GM12878 (cell line): ENCODE measurements around the gene SDF4. TPM values are rescaled to one million over a fixed set of nuclear protein-coding genes. Genes with fewer than 3 reads are reported as not detected.
"Not testable (repeated sequence)": the region's sequence is repeated elsewhere in the genome, so short reads cannot be mapped to it uniquely, and the experiment has no call there.

ENCODE experiments used
- ATAC-seq: fragments of 200-7000 bp; cut with Tn5 transposase; 3 replicates; pipeline ENCODE4 v1.9.1; 2020; ENCODE audit warnings: mild to moderate bottlenecking, moderate library complexity
- BruUV-seq: library from RNA; stranded (reverse); fragments of 400-500 nt; replicated peaks from 2 replicates; lab custom pipeline; 2021; lab: Mats Ljungman, UMichigan
- CTCF ChIA-PET: fragments of 300-600 bp; sonication (Branson Sonifier 250); formaldehyde crosslinking; extraction: SDS; loops from one replicate; lab custom pipeline; 2021; ENCODE audit warnings: inconsistent platforms; lab: Yijun Ruan, JAX
- POLR2A ChIA-PET: fragments of 350-600 bp; formaldehyde crosslinking; extraction: SDS; loops from one replicate; lab custom pipeline; 2021; ENCODE audit warnings: inconsistent platforms; lab: Charles Lee
- RAD21 ChIA-PET: fragments of 300-600 bp; sonication (Branson Sonifier 250); formaldehyde crosslinking; loops from one replicate; lab custom pipeline; 2023; ENCODE audit warnings: antibody characterized with exemption; ENCODE audit not compliant: unreplicated experiment; lab: Charles Lee
- SMC1A ChIA-PET: fragments of 300-600 bp; sonication (Branson Sonifier 250); formaldehyde crosslinking; loops from one replicate; lab custom pipeline; 2023; ENCODE audit not compliant: unreplicated experiment, uncharacterized antibody; lab: Charles Lee
- DNase-seq: peaks from one replicate; pipeline ENCODE4 v3.0.0-alpha.2; 2011; ENCODE audit warnings: low read depth, low spot score
- FAIRE-seq: peaks from 3 replicates; lab custom pipeline; 2011; peaks lifted over from hg19 to GRCh38; lab: Jason Lieb, UNC
- H2AFZ ChIP-seq: 2 replicates; pipeline ENCODE4 v1.6.0; 2011; ENCODE audit warnings: low read depth, low read length, control low read depth; ENCODE audit not compliant: control insufficient read depth
- H3K27ac ChIP-seq: 2 replicates; pipeline ENCODE4 v1.5.1; 2011; ENCODE audit warnings: control low read depth; ENCODE audit not compliant: control insufficient read depth, insufficient read depth
- H3K27me3 ChIP-seq, 2 experiments: replicated peaks in 1 of 2; 2 replicates each; pipeline versions ENCODE4 v1.6.0 to v1.6.1; 2011; ENCODE audit warnings: low read length in 1 of 2; ENCODE audit not compliant: control insufficient read depth in 2 of 2, insufficient read depth in 2 of 2
- H3K36me3 ChIP-seq, 2 experiments: 2 replicates each; pipeline ENCODE4 v1.5.1; 2011; ENCODE audit warnings: low read length in 1 of 2; ENCODE audit not compliant: control insufficient read depth in 2 of 2, insufficient read depth in 2 of 2
- H3K4me1 ChIP-seq: 2 replicates; pipeline ENCODE4 v1.6.1; 2011; ENCODE audit warnings: mild to moderate bottlenecking, low read length, moderate library complexity, mixed read lengths; ENCODE audit not compliant: control insufficient read depth, insufficient read depth
- H3K4me2 ChIP-seq: 2 replicates; pipeline ENCODE4 v1.6.0; 2011; ENCODE audit warnings: control low read depth; ENCODE audit not compliant: control insufficient read depth, insufficient read depth
- H3K4me3 ChIP-seq: fragments of 200-600 bp; sonication (generic); 2 replicates; pipeline ENCODE4 v1.5.1; 2016
- H3K79me2 ChIP-seq: 2 replicates; pipeline ENCODE4 v1.6.0; 2011; ENCODE audit warnings: low read length; ENCODE audit not compliant: control insufficient read depth, insufficient read depth
- H3K9ac ChIP-seq: 2 replicates; pipeline ENCODE4 v1.8.0; 2011; ENCODE audit warnings: low read length, control low read depth, mixed read lengths; ENCODE audit not compliant: control insufficient read depth, insufficient read depth
- H3K9me3 ChIP-seq: replicated peaks from 3 replicates; pipeline ENCODE4 v1.5.1; 2011; ENCODE audit warnings: mild to moderate bottlenecking, low read length; ENCODE audit not compliant: control insufficient read depth, insufficient read depth
- H4K20me1 ChIP-seq: 2 replicates; pipeline ENCODE4 v1.6.0; 2011; ENCODE audit not compliant: control insufficient read depth, insufficient read depth
- NFIC ChIP-seq: IDR thresholded peaks from 2 replicates; pipeline ENCODE4 v1.6.1; 2012; ENCODE audit warnings: low read depth, mild to moderate bottlenecking, inconsistent platforms, low read length, moderate library complexity
- POLR2AphosphoS5 ChIP-seq: IDR thresholded peaks from 2 replicates; pipeline ENCODE4 v1.6.1; 2011; ENCODE audit warnings: mild to moderate bottlenecking, low read length, inconsistent platforms
- ZSCAN29 ChIP-seq: fragments of 450-650 bp; IDR thresholded peaks from 2 replicates; pipeline ENCODE4 v1.6.1; 2017; ENCODE audit warnings: mild to moderate bottlenecking, moderate library complexity
- WGBS: methylation state at CpG from one replicate; pipeline ENCODE4 v1.1.6; 2016; ENCODE audit warnings: low lambda C conversion rate; ENCODE audit not compliant: insufficient replicate concordance, insufficient coverage; ENCODE audit errors: missing lambda C conversion rate; 5-methylcytosine and 5-hydroxymethylcytosine counted together
- in situ Hi-C: fragments of 300-500 bp; cut with MboI; formaldehyde crosslinking; loops from 9 replicates; pipeline ENCODE4 v1.14.3; 2018; ENCODE audit warnings: mixed read lengths
- intact Hi-C: fragments of 100-400 bp; cut with micrococcal nuclease; formaldehyde crosslinking; loops from one replicate; pipeline ENCODE4 v1.14.2; 2022; ENCODE audit not compliant: unreplicated experiment
- polyA plus RNA-seq, 11 experiments: library from polyadenylated mRNA; depleted of rRNA in 4 of 11; unstranded in 6 of 11; stranded (reverse) in 5 of 11; fragments of >200 nt; fragmentation: Nextera tagmentation in 4 of 11; fragmentation: Illumina TruSeq in 1 of 11; extraction: Ambion mirVana in 4 of 11; extraction: Trizol in 1 of 11; gene quantifications; 1 replicate in 1 of 11; 2 replicates in 10 of 11; pipeline versions ENCODE4 v1.2.1 to v1.2.3, GENCODE V29; 2011 to 2016; ENCODE audit warnings: inconsistent platforms in 2 of 11, missing spikeins in 2 of 11, low read depth in 1 of 11
- total RNA-seq, 4 experiments: library from RNA; depleted of rRNA in 3 of 4; stranded (reverse); fragments of >200 nt in 3 of 4; fragmentation: Illumina TruSeq in 1 of 4; extraction: Trizol in 1 of 4; gene quantifications; 2 replicates each; pipeline versions ENCODE4 v1.2.1 to v1.2.3, GENCODE V29; 2013 to 2021
- TF ChIP-seq, protein P1 (sequence below): fragments of 450-650 bp; formaldehyde crosslinking; IDR thresholded peaks from 2 replicates; pipeline ENCODE4 v1.4.0; 2020; ENCODE audit warnings: mild to moderate bottlenecking, moderate library complexity
- TF ChIP-seq, protein P2 (sequence below): IDR thresholded peaks from 2 replicates; pipeline ENCODE4 v1.6.1; 2012; ENCODE audit warnings: low read depth, low read length, improper control_type of control experiment

SDF4 gene
- total and polyA plus RNA-seq, 10 of the 15 experiments (the other 5 are each of a cell fraction or from before 2014, with no cell fraction given), result 0.44 to 97.2 (median 40.2) TPM

- TF ChIP-seq, protein P1, sequence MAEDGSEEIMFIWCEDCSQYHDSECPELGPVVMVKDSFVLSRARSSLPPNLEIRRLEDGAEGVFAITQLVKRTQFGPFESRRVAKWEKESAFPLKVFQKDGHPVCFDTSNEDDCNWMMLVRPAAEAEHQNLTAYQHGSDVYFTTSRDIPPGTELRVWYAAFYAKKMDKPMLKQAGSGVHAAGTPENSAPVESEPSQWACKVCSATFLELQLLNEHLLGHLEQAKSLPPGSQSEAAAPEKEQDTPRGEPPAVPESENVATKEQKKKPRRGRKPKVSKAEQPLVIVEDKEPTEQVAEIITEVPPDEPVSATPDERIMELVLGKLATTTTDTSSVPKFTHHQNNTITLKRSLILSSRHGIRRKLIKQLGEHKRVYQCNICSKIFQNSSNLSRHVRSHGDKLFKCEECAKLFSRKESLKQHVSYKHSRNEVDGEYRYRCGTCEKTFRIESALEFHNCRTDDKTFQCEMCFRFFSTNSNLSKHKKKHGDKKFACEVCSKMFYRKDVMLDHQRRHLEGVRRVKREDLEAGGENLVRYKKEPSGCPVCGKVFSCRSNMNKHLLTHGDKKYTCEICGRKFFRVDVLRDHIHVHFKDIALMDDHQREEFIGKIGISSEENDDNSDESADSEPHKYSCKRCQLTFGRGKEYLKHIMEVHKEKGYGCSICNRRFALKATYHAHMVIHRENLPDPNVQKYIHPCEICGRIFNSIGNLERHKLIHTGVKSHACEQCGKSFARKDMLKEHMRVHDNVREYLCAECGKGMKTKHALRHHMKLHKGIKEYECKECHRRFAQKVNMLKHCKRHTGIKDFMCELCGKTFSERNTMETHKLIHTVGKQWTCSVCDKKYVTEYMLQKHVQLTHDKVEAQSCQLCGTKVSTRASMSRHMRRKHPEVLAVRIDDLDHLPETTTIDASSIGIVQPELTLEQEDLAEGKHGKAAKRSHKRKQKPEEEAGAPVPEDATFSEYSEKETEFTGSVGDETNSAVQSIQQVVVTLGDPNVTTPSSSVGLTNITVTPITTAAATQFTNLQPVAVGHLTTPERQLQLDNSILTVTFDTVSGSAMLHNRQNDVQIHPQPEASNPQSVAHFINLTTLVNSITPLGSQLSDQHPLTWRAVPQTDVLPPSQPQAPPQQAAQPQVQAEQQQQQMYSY (CRISPR knock-in tag), result no peak
- TF ChIP-seq, protein P2, sequence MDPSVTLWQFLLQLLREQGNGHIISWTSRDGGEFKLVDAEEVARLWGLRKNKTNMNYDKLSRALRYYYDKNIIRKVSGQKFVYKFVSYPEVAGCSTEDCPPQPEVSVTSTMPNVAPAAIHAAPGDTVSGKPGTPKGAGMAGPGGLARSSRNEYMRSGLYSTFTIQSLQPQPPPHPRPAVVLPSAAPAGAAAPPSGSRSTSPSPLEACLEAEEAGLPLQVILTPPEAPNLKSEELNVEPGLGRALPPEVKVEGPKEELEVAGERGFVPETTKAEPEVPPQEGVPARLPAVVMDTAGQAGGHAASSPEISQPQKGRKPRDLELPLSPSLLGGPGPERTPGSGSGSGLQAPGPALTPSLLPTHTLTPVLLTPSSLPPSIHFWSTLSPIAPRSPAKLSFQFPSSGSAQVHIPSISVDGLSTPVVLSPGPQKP, result no peak
- TF ChIP-seq NFIC (no peak), POLR2AphosphoS5 (peak; percentile 62), ZSCAN29 (no peak)
Observed at GRCh38 chr1:1250786-1251284, 19.0 kb upstream of the SDF4 start (continued).

GRCh38 chr1:1248009-1248913 lies 16.5 kb upstream of the SDF4 start:
- CTCF ChIA-PET, RAD21 ChIA-PET: not testable (repeated sequence)
- WGBS, result 70% methylated on average over 19 of the region's 21 CpGs

More at GRCh38 chr1:1248009-1248913, 16.5 kb upstream of the SDF4 start:
- DNase-seq, H3K79me2 ChIP-seq, H4K20me1 ChIP-seq, H3K9me3 ChIP-seq, H3K9ac ChIP-seq, SMC1A ChIA-PET, intact Hi-C loops, FAIRE-seq, ATAC-seq, H3K27me3 ChIP-seq, in situ Hi-C loops, POLR2A ChIA-PET, H3K36me3 ChIP-seq, H3K4me2 ChIP-seq, H3K4me3 ChIP-seq, H3K27ac ChIP-seq, H2AFZ ChIP-seq, BruUV-seq: not testable (repeated sequence)
- H3K4me1 ChIP-seq, result peaks cover 12% of the 10 kb centered on the region
